HG03575 (cell line): Measurements from ENCODE around the gene MYL9.

Experiments
- ATAC-seq: cut with Tn5 transposase; IDR thresholded peaks from one replicate; pipeline ENCODE4 v1.9.1; 2021; ENCODE audit not compliant: unreplicated experiment, insufficient number of reproducible peaks, low FRiP score; ENCODE audit errors: extremely low read depth

MYL9 gene

DNA sequence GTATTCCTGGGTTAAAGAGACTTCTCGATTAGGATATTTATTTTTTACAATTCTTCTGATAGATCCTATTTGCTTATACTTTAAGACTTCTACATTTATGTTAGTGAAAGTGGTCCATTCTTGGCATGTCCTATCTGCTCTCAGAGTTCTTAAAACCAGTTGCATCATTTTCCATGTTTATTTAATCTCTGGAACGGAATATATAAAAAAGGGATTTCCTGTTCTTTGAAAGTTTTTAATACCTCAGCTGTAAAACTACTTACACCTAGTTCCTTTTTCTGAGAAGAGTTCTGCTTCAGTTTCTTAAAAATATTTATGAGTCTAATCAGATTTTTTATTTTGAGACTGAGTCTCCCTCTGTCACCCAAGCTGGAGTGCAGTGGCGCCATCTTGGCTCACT, 18.0 kb upstream of the MYL9 start:
- ATAC-seq, result no peak

- ATAC-seq, result no peak
These were observed 15.5 kb upstream of the MYL9 start for GRCh38 chr20:36525620-36526365.

GRCh38 chr20:36526521-36527011, 14.8 kb upstream of the MYL9 start:
- ATAC-seq, result no peak

DNA sequence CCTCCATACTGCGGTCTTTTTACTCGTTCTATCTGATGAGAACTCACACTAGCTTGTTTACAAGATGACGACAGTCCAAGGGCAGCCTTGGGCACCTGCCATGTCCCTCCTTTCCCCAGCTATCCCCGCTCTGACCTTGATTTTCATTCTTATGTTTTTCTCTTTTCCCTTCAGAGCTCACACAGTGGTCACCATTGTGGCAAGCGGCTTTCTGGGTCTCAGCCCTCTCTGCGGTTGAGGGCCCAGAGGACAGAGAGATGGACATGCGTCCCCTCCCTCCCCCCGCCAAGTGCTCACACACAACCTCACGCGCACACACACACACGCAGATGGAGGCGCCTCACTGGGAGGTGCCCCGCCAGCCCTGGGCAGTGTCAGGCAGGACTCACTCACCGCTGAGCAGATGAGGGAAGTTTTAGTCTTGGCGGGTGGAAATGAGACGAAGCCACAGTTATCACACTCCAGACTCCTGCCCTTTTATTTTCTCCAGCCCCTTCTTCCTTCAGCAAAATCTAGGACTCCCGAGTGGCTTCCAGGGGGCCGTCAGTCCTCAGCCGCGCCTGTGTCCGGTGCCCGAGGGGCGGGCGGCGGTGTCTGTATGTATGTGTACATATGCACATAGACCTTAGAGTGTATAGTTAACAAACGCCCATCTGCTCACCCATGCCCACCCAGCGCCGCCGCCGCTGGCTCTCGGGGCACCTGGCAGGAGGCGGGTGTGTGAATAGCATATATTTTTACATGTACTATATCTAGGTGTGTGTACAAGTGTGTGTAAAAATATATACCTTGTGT, 13.8 kb upstream of the MYL9 start:
- ATAC-seq, result no peak

DNA sequence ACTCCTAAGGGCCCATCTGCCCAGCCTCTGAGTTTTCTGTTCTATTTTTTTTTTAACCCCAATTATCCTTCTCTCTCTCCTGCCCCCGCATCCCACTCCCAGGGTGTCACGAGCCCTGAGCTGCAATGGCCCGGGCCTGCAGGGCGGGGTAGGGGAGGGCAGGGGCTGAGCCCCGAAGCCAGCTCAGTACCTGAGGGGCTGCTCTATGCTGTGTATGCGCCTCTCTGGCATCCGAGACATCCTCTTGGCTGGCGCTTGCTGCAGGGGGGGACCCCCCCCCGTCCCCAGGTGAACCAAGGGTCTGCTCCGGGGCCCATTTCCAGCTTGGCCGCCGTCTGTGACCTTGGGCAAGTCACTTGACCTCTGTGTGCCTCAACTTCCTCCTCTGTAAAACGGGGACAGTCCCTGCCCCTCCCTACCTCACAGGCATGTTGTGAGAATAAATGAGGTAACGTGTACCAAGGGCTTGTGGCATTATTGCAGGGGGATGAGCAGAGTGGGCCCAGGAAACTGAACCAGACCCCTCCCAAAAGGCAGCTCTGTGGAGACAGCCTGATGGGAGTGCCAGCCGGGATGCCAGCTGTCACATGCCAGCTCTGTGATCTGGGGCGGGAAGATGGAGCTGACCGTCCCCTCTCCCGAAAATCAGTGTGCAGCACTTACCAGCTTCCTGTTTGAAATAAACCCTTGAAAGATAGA, 13.0 kb upstream of the MYL9 start:
- no peak for ATAC-seq

GRCh38 chr20:36528875-36529417, 12.4 kb upstream of the MYL9 start:
- ATAC-seq, result no peak

- no peak for ATAC-seq
These were observed 8.9 kb upstream of the MYL9 start for GRCh38 chr20:36532388-36532787.

DNA sequence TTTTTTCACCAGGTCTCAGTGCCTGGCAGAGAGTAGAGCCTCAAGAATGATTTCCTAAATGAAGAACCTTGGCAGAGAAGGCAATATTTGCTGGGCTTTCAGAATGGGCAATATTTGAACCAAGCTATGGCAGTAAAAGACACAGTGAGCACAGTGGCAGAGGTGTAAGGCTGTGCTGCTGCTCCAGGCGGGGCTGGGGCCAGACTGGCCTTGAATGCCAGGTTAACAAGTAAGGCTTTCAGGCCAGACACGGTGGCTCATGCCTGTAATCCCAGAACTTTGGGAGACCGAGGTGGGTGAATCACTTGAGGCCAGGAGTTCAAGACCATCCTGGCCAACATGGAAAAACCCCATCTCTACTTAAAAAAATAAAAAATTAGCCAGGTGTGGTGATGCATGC, 8.5 kb upstream of the MYL9 start:
- no peak for ATAC-seq

DNA sequence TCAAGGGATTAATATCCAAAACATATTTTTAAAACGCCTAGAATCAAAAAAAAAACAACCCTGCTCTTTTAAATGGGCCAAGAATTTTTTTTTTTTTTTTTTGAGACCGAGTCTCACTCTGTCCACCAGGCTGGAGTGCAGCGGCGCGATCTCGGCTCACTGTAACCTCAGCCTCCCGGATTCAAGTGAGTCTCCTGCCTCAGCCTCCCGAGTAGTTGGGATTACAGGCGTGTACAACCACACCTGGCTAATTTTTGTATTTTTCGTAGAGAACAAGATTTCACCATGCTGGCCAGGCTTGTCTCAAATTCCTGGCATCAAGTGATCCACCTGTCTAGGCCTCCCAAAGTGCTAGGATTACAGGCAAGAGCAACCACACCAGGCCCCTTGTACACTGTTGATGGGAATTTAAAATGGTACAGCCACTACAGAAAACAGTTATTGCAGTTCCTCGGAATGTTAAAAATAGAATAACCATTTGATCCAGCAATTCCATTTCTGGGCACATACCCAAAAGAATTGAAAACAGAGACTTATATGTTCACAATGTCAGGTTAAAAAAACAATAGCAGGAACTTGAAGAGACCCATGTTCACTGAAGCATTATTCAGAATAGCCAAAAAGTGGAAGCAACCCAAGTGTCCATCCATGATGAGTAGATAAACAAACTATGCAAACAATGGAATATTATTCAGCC, 3.1 kb upstream of the MYL9 start:
- no peak for ATAC-seq

DNA sequence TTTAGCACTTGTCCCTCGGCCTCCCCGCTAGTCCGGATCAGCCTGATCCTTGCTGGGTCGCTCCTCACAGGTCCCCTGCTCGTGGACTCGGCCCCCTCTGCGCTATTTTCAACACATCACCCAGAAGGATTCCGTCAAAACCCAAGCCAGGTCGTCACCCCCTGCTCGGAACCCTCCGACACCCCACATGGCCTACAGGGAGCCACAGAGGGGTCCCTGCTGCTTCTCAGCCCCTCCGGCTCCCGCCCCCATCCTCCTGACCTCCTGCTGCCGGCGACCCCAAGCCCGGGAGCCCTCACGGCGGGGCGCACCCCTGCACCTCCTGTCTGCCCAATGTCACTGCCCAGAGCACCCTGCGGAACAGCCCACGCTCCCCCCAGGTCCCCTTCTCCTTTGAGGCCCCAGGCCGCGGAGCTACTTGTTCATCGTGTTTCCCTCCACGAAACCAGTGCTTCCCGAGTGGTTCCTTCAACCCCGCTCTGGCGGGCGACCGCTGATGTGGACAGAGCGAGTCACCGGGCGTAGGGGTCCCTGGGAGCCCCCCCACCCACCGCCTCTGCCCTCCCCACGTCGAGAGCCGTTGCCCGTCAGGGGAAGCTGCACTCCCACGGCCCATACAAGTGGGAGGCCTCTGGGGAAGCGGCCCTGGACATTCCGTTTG, 638 bp upstream of the MYL9 start:
- ATAC-seq, result no peak

- ATAC-seq, result no peak
These were observed 609 bp downstream of the MYL9 start for GRCh38 chr20:36541768-36542488.

DNA sequence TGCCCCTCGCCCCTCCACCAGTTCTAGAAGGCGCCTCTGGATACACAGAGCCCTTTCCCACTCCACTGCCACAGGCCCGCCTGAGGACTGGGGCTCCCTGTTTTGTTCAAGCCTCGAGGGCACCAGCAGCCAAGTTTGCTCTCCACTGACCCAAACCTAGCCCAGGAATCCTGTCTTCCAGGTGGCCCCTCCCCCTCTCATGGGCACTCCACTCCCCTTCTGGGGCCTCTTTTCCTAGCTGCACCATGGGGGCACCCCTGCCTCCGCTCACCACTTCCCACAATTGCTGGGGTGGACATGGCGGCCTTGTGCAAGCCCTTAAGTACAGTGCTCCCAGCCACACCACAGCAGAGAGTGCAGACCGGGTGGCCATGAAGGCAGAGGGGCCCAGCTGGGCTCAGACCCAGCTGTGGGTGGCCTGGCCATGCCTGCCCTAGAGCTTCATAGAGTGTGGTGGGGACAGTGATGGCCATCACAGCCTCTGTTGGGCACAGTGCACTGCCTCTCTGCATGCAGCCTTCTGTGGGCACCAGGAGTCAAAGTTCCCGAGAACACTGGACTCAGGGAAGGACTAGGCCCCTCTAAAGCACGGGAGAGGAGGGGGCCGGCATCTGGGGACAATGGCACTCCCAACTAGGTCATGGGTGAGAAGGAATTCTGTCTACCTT, 1.3 kb downstream of the MYL9 start:
- no peak for ATAC-seq

- no peak for ATAC-seq
These were observed 2.1 kb downstream of the MYL9 start for GRCh38 chr20:36543184-36544133.

- no peak for ATAC-seq
These were observed 3.1 kb downstream of the MYL9 start for GRCh38 chr20:36544134-36545018.

DNA sequence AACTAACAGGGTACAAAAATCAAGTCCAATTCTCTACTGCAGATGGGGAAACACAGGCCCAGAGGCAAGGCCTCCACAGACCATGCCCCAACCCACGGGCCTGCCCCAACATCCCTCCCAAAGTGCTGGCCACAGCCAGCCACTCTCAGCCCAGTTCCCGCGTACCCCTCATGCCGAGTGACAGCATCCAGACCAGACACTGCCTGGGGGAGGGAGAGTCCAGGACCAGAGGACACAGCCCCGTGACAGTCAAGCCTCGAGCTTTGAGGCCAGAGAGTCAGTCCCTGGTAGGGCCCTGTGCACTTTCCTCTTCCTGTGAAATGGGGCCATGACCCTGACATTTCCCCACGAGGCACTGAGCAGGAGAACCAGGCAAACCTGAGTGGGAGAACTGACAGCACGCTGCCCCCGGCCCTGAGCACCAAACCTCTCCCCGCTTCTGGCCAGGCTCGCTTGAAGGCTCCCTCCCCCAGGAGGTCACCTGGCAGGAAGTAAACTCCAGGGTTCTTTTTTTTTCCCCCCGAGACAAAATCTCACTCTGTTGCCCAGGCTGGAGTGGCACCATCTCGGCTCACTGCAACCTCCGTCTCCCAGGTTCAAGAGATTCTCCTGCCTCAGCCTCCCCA, 4.9 kb downstream of the MYL9 start:
- ATAC-seq, result no peak
